HG03060 (cell line): Measurements from ENCODE around the gene GET4.
"Not testable (repeated sequence)": the region's sequence is repeated elsewhere in the genome, so short reads cannot be mapped to it uniquely, and the experiment has no call there.

Source experiments
- ATAC-seq: cut with Tn5 transposase; IDR thresholded peaks from one replicate; pipeline ENCODE4 v1.9.1; 2021; ENCODE audit warnings: low read depth, moderate number of reproducible peaks; ENCODE audit not compliant: unreplicated experiment

The GET4 gene

GRCh38 chr7:897086-897485 is 20.7 kb downstream of the GET4 start:
- no peak for ATAC-seq

- no peak for ATAC-seq
These were observed 21.5 kb downstream of the GET4 start for GRCh38 chr7:897771-898376.

GRCh38 chr7:898460-898854 is 22.1 kb downstream of the GET4 start:
- no peak for ATAC-seq

GRCh38 chr7:898855-899681 is 22.7 kb downstream of the GET4 start:
- ATAC-seq, result no peak

- ATAC-seq, result no peak
These were observed 23.5 kb downstream of the GET4 start for GRCh38 chr7:899806-900205.

GRCh38 chr7:900331-901040 is 24.1 kb downstream of the GET4 start:
- ATAC-seq, result no peak

- ATAC-seq, result no peak
These were observed 24.7 kb downstream of the GET4 start for GRCh38 chr7:901041-901387.

- no peak for ATAC-seq
These were observed 25.2 kb downstream of the GET4 start for GRCh38 chr7:901388-902154.

- ATAC-seq, result no peak
These were observed 26.6 kb downstream of the GET4 start for GRCh38 chr7:902996-903395.

- ATAC-seq, result no peak
These were observed 27.8 kb downstream of the GET4 start for GRCh38 chr7:903921-904755.

GRCh38 chr7:904847-905246 is 28.5 kb downstream of the GET4 start:
- ATAC-seq, result no peak

GRCh38 chr7:906776-907157 is 30.4 kb downstream of the GET4 start:
- ATAC-seq, result no peak

- no peak for ATAC-seq
These were observed 31.0 kb downstream of the GET4 start for GRCh38 chr7:907158-907980.

- ATAC-seq, result no peak
These were observed 31.8 kb downstream of the GET4 start for GRCh38 chr7:908159-908581.

GRCh38 chr7:908591-909357 is 32.4 kb downstream of the GET4 start:
- ATAC-seq, result not testable (repeated sequence)

- ATAC-seq, result no peak
These were observed 33.3 kb downstream of the GET4 start for GRCh38 chr7:909358-910329.

- no peak for ATAC-seq
These were observed 34.1 kb downstream of the GET4 start for GRCh38 chr7:910441-910861.
